Measurements from ENCODE around the gene ARPC1A.
A peak's percentile ranks its signal among the peaks of the same experiment; 100 is the strongest.

Gene ARPC1A

DNA sequence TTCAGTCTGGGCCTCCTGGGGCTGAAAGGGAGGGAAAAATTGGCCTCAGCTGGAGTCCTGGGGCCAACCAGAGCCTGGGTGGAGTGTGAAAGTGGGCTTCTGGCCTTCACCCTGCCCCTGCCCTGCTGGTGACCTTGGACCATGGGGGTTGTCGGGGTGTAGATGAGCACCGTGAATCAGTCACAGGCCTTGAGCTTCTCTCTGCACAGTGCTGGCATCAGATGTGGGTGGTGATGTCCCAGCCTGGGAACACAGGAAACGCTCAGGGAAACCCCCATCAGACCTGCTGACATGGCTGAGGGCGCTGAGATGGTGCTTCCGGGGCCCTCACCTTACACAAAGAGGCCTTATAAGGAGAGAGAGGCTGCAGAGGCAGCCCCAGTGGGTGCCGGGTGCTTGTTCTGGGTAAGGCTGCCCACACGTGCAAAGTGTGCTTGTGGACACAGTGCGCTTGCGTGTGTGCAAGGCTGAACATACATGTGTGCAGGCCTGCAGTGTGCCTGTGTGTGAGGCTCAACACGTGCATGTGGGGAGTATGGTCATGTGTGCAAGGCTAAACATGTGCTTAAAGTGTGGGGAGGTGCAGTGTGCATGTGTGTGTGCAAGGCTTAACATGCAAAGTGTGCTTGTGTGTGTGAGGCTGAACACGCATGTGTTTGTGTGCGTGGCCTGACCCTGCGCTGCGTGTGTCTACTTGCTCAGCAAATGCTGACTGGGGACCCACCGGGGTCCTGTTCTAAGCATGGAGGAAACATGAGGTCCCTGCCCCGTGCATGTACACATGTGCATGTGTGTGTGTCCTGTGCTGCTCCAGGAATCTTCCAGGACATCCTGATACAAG is 55.3 kb downstream of the ARPC1A start:
- no peak overlapping the region for H3K4me3 ChIP-seq (ENCODE audit: low read depth, low read length)
- no peak for TF ChIP-seq CTCF (IDR thresholded peaks at IDR 0.05; ENCODE audit: low read depth, low read length, missing control alignments)
- H3K36me3 ChIP-seq (replicated peaks): peaks cover 34% of the 10 kb centered on the region
- in situ Hi-C loops (cut with HindIII; ENCODE audit: low pct_ligation_motif_present, low sequenced_read_pairs): no loop called here
- no peak for DNase-seq
- no peaks in the 10 kb centered on the region for H3K27me3 ChIP-seq (replicated peaks)
- peak overlapping the region; percentile 80 for H3K27ac ChIP-seq

DNA sequence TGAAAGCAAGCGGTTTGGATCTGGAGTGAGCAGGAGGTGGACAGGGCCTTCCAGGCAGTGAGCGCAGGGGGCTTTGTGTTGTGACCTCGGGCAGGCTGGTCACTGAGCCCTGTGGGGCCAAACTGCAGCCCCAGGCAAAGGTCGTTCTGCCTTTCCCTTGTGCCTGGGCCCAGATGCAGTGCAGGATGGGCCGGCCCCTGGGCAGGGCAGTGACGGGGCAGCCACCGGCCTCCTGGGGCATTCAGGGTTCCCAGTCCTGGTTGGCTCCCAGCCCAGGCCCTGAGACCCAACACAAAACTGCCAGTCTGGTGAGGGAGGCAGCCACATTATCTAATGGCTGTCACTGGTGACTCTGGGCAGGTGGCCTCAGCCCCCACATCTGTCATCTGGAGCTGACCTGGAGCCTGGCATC is 56.0 kb downstream of the ARPC1A start:
- in situ Hi-C loops (cut with HindIII; ENCODE audit: low pct_ligation_motif_present, low sequenced_read_pairs): no loop called here
- Histone ChIP-seq H3K4me3 (ENCODE audit: low read depth, low read length) (no peak overlapping the region), H3K27ac (no peak overlapping the region)

GRCh38 chr7:99383203-99383602 is 57.5 kb downstream of the ARPC1A start:
- Histone ChIP-seq H3K36me3 (replicated peaks) (peaks cover 45% of the 10 kb centered on the region), H3K4me3 (ENCODE audit: low read depth, low read length) (no peak overlapping the region), H3K27me3 (replicated peaks) (no peaks in the 10 kb centered on the region), H3K27ac (no peak overlapping the region)
- no peak for TF ChIP-seq CTCF (IDR thresholded peaks at IDR 0.05; ENCODE audit: low read depth, low read length, missing control alignments)
- in situ Hi-C loops (cut with HindIII; ENCODE audit: low pct_ligation_motif_present, low sequenced_read_pairs): no loop called here
- DNase-seq: no peak

More for the DNA sequence above, 56.0 kb downstream of the ARPC1A start:
- no peak for TF ChIP-seq CTCF (IDR thresholded peaks at IDR 0.05; ENCODE audit: low read depth, low read length, missing control alignments)
- Histone ChIP-seq H3K36me3 (replicated peaks) (peaks cover 37% of the 10 kb centered on the region), H3K27me3 (replicated peaks) (no peaks in the 10 kb centered on the region)
- no peak for DNase-seq

GRCh38 chr7:99383791-99384370 is 58.2 kb downstream of the ARPC1A start:
- TF ChIP-seq CTCF (IDR thresholded peaks at IDR 0.05; ENCODE audit: low read depth, low read length, missing control alignments): no peak
- peaks cover 50% of the 10 kb centered on the region for H3K36me3 ChIP-seq (replicated peaks)
- in situ Hi-C loops (cut with HindIII; ENCODE audit: low pct_ligation_motif_present, low sequenced_read_pairs): no loop called here
- no peaks in the 10 kb centered on the region for H3K27me3 ChIP-seq (replicated peaks)
- no peak for DNase-seq
- H3K27ac ChIP-seq: no peak overlapping the region
- H3K4me3 ChIP-seq (ENCODE audit: low read depth, low read length): no peak overlapping the region

GRCh38 chr7:99384523-99384922 is 58.8 kb downstream of the ARPC1A start:
- Histone ChIP-seq H3K27ac (no peak overlapping the region), H3K4me3 (ENCODE audit: low read depth, low read length) (no peak overlapping the region), H3K27me3 (replicated peaks) (no peaks in the 10 kb centered on the region), H3K36me3 (replicated peaks) (peaks cover 56% of the 10 kb centered on the region)
- in situ Hi-C loops (cut with HindIII; ENCODE audit: low pct_ligation_motif_present, low sequenced_read_pairs): no loop called here
- DNase-seq: no peak
- TF ChIP-seq CTCF (IDR thresholded peaks at IDR 0.05; ENCODE audit: low read depth, low read length, missing control alignments): no peak
